ENCODE results near the gene HCN4.
"Not testable (repeated sequence)": the region's sequence is repeated elsewhere in the genome, so short reads cannot be mapped to it uniquely, and the experiment has no call there.

HCN4 gene

GRCh38 chr15:73303636-73304035 is 65.1 kb downstream of the HCN4 start:
- H3K4me3 ChIP-seq (ENCODE audit: low read depth, low read length) = no peak overlapping the region
- DNase-seq (ENCODE audit: low read depth) = no peak
- no peak for TF ChIP-seq CTCF (conservative IDR thresholded peaks at IDR 0.05; ENCODE audit: low read depth, low read length)

GRCh38 chr15:73300286-73300685 is 68.5 kb downstream of the HCN4 start:
- DNase-seq (ENCODE audit: low read depth); H3K4me3 ChIP-seq (ENCODE audit: low read depth, low read length): not testable (repeated sequence)

GRCh38 chr15:73298522-73299245 is 70.1 kb downstream of the HCN4 start:
- TF ChIP-seq CTCF (conservative IDR thresholded peaks at IDR 0.05; ENCODE audit: low read depth, low read length) = no peak
- H3K4me3 ChIP-seq (ENCODE audit: low read depth, low read length) = no peak overlapping the region
- no peak for DNase-seq (ENCODE audit: low read depth)

GRCh38 chr15:73296609-73297353 is 72.0 kb downstream of the HCN4 start:
- no peak for TF ChIP-seq CTCF (conservative IDR thresholded peaks at IDR 0.05; ENCODE audit: low read depth, low read length)
- H3K4me3 ChIP-seq (ENCODE audit: low read depth, low read length) = no peak overlapping the region
- DNase-seq (ENCODE audit: low read depth) = no peak

GRCh38 chr15:73295630-73296286 is 73.0 kb downstream of the HCN4 start:
- H3K4me3 ChIP-seq (ENCODE audit: low read depth, low read length) = no peak overlapping the region
- DNase-seq (ENCODE audit: low read depth) = peak; percentile 73
- no peak for TF ChIP-seq CTCF (conservative IDR thresholded peaks at IDR 0.05; ENCODE audit: low read depth, low read length)

GRCh38 chr15:73293773-73294172 is 75.0 kb downstream of the HCN4 start:
- no peak for DNase-seq (ENCODE audit: low read depth)
- no peak overlapping the region for H3K4me3 ChIP-seq (ENCODE audit: low read depth, low read length)
- TF ChIP-seq CTCF (conservative IDR thresholded peaks at IDR 0.05; ENCODE audit: low read depth, low read length) = no peak

- H3K4me3 ChIP-seq (ENCODE audit: low read depth, low read length) = no peak overlapping the region
- no peak for TF ChIP-seq CTCF (conservative IDR thresholded peaks at IDR 0.05; ENCODE audit: low read depth, low read length)
- DNase-seq (ENCODE audit: low read depth) = no peak
These were observed 77.3 kb downstream of the HCN4 start for GRCh38 chr15:73291441-73291840.

Data from choroid plexus epithelial cell (primary cell).